ENCODE results near the gene CORIN.
"Not testable (repeated sequence)": the region's sequence is repeated elsewhere in the genome, so short reads cannot be mapped to it uniquely, and the experiment has no call there.

CORIN gene

GRCh38 chr4:47763279-47763678 lies 74.6 kb downstream of the CORIN start:
- TF ChIP-seq, protein P1, sequence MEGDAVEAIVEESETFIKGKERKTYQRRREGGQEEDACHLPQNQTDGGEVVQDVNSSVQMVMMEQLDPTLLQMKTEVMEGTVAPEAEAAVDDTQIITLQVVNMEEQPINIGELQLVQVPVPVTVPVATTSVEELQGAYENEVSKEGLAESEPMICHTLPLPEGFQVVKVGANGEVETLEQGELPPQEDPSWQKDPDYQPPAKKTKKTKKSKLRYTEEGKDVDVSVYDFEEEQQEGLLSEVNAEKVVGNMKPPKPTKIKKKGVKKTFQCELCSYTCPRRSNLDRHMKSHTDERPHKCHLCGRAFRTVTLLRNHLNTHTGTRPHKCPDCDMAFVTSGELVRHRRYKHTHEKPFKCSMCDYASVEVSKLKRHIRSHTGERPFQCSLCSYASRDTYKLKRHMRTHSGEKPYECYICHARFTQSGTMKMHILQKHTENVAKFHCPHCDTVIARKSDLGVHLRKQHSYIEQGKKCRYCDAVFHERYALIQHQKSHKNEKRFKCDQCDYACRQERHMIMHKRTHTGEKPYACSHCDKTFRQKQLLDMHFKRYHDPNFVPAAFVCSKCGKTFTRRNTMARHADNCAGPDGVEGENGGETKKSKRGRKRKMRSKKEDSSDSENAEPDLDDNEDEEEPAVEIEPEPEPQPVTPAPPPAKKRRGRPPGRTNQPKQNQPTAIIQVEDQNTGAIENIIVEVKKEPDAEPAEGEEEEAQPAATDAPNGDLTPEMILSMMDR (IDR thresholded peaks at IDR 0.05; ENCODE audit: extremely low read depth, insufficient read depth, missing control alignments): no peak
- no peak for DNase-seq (ENCODE audit: low spot score)
- in situ Hi-C loops (cut with MboI; ENCODE audit: low pct_unique_long_range_greater_than_20kb, low sequenced_read_pairs, unreplicated experiment): no loop called here

DNA sequence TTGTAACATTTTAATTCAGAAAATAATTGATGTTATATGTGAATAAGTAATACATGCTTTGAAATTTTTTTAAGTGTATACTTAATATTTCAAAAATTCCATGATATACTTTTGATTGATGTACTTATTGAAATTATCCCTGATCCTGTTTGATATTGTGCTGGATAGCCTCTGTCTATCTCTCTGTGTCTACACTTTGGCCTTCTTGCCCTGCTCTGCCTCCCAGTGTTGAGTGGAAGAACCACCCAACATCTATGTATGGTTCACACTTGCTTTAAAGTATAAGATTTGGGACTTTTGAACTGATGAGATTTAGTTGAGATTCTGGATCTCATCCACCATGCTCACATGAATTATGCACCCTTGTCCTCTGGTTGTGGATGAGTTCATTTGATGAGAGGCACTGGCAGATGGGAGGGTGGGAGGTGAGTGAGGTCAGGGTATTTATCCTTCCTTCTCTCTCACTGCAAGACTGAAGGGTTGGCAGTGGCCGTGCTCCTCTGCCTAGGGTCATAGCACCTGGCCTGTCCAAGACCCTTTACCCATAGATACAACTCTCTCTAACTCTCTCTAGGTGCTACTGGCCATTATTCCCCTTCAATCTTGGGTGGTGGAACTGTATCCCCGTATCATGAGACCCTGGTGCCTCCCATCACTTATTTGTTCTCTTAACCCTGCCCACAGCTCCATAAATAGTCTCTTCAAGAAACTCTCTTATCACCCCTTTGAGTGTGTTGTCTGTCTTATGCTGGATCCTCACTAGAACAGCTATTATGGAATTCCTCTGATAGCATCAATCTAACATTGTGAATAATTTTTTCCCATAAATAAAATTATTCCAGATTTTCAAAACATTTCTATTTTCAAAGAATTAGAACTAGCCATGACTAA lies 75.2 kb downstream of the CORIN start:
- in situ Hi-C loops (cut with MboI; ENCODE audit: low pct_unique_long_range_greater_than_20kb, low sequenced_read_pairs, unreplicated experiment): no loop called here
- TF ChIP-seq, protein P1 (IDR thresholded peaks at IDR 0.05; ENCODE audit: extremely low read depth, insufficient read depth, missing control alignments): no peak
- no peak for DNase-seq (ENCODE audit: low spot score)

DNA sequence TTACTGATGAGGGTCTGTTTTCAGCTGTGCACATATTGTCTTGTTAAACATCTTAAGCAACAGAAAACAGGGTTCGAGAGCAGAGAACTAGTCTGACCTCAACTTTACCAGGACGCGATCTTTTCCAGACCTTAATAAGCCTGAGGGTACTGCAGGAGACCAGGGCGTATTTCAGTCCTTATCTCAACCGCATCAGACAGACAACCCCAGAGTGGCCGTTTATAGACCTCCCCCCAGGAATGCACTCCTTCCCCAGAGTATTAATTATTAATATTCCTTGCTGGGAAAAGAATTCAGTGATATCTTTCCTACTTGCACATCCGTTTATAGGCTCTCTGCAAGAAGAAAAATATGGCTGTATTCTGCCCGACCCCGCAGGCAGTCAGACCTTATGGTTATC lies 84.6 kb downstream of the CORIN start:
- DNase-seq (ENCODE audit: low spot score); in situ Hi-C loops (cut with MboI; ENCODE audit: low pct_unique_long_range_greater_than_20kb, low sequenced_read_pairs, unreplicated experiment): not testable (repeated sequence)

- TF ChIP-seq, protein P1 (IDR thresholded peaks at IDR 0.05; ENCODE audit: extremely low read depth, insufficient read depth, missing control alignments): no peak
- in situ Hi-C loops (cut with MboI; ENCODE audit: low pct_unique_long_range_greater_than_20kb, low sequenced_read_pairs, unreplicated experiment): no loop called here
- no peak for DNase-seq (ENCODE audit: low spot score)
Measured at GRCh38 chr4:47752214-47752613, 85.7 kb downstream of the CORIN start.

- no peak for DNase-seq (ENCODE audit: low spot score)
- TF ChIP-seq, protein P1 (IDR thresholded peaks at IDR 0.05; ENCODE audit: extremely low read depth, insufficient read depth, missing control alignments): no peak
- in situ Hi-C loops (cut with MboI; ENCODE audit: low pct_unique_long_range_greater_than_20kb, low sequenced_read_pairs, unreplicated experiment): no loop called here
Measured at GRCh38 chr4:47750788-47751187, 87.1 kb downstream of the CORIN start.

GRCh38 chr4:47749858-47750257 lies 88.0 kb downstream of the CORIN start:
- TF ChIP-seq, protein P1 (IDR thresholded peaks at IDR 0.05; ENCODE audit: extremely low read depth, insufficient read depth, missing control alignments): no peak
- in situ Hi-C loops (cut with MboI; ENCODE audit: low pct_unique_long_range_greater_than_20kb, low sequenced_read_pairs, unreplicated experiment): no loop called here

DNA sequence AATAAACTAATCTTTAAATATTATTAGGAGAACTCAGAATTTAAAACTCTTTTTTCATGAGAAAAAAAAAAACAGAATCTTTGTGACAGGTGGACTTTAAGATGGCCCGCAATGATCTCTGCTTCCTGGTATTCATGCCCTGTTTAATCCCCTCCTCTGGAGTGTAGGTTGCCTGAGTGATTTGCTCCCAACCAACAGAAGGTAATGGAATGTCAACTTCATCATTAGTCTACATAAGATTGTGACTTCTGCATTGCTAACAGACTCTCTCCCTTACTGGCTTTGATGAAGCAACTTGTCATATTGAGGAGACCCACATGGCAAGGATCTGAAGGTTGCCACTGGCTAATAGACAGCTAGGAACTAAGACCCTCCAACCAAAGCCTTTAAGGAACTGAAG lies 88.8 kb downstream of the CORIN start:
- in situ Hi-C loops (cut with MboI; ENCODE audit: low pct_unique_long_range_greater_than_20kb, low sequenced_read_pairs, unreplicated experiment): no loop called here
- no peak for DNase-seq (ENCODE audit: low spot score)
- TF ChIP-seq, protein P1 (IDR thresholded peaks at IDR 0.05; ENCODE audit: extremely low read depth, insufficient read depth, missing control alignments): no peak

More at GRCh38 chr4:47749858-47750257, 88.0 kb downstream of the CORIN start:
- DNase-seq (ENCODE audit: low spot score): no peak

Data from GM13977 (cell line).